Stimulated activated CD4-positive, alpha-beta T cell treated with anti-CD3 and anti-CD28 coated beads, Interleukin-12 subunit alpha, Interleukin-12 subunit beta, amount 100 ng/mL, for 48 hours (primary cell): ENCODE results near the gene PDIA3.
"Not testable (repeated sequence)": the region's sequence is repeated elsewhere in the genome, so short reads cannot be mapped to it uniquely, and the experiment has no call there.

Source experiments
- DNase-seq, 3 donors: peaks; one replicate each; pipeline ENCODE4 v3.0.0-alpha.2; 2020; ENCODE audit warnings: low read depth in 2 of 3, low spot score in 1 of 3

The PDIA3 gene

DNA sequence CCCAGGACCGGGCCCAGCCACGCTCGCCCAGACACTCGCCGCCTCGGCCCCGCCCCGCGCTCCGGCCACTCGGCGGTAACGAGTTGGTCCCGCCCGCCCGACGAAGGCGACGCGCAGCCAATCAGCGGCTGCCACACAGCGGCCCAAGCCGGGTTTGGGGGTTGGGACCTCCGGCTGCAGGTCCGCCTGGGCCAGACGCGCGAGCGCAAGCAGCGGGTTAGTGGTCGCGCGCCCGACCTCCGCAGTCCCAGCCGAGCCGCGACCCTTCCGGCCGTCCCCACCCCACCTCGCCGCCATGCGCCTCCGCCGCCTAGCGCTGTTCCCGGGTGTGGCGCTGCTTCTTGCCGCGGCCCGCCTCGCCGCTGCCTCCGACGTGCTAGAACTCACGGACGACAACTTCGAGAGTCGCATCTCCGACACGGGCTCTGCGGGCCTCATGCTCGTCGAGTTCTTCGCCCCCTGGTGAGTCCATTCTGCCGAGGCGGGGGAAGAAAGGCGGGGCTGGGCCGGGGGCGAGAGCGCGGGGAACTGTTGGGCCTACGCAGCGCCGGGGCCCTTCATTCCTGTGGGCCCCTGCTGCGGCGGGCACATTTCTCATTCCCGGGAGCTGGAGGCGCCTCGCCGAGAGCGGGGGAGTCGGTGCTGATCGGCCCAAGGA lies at the start of gene PDIA3:
PDIA3 (plus strand) TSS at position 194 of the 658 bp plus-strand sequence; CDS start at position 296, 102 bp downstream.
- DNase-seq, result peak; percentile 70 to 86 (median 79)

GRCh38 chr15:43702174-43702573 lies 44.1 kb upstream of the PDIA3 start:
- DNase-seq, result no peak

- DNase-seq, result no peak
Observed at GRCh38 chr15:43702701-43703424, 43.4 kb upstream of the PDIA3 start.

DNA sequence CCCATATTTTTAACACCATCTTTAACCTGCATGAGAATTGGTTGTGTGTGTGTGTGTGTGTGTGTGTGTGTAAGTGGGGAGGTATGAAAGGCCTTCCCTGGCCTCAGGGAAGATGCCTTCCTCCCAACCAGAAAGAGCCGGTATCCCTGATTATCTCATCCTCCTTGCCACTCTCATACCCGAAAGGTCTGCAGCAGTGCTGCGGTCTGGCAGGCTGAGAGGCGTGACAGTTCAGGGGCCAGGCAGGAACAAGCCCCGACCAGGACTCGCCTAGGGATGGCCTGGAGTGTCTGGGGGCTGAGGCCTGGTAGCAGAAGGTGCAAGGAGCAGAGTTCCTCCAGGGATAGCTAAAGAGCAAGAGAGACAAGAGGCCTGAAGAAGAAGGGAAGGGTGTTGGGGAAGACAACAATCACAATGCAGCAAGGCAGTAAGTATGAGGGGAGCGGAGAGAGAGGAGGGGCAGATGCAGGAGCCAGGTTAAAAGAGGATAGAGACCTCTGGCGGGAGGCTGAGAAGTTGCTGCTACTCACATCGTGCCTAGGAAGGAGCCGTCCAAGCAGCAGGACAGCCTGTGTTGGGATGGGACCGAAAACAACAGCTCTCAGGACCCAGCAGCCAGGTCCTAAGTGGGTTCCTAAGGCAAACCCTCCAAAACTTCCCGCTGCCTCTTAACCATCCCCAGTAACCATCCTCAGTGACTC lies 35.7 kb upstream of the PDIA3 start:
- DNase-seq, result not testable (repeated sequence)

DNA sequence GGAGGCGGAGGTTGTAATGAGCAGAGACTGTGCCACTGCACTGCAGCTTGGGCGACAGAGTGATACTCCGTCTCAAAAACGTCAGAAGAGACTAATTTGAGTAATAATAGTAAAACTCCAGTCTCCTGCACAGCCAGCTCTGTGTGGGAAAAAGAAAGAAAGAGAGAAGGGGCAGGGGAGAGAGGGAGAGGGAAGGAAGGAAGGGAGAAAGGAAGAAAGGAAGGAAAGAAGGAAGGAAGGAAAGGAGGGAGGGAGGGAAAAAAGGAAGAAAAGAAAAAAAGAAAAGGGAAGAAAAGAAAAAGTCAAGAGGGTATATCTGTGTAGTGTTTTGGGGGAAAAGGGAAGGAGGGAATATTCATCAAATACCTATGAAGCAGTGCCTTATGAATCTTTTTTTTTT lies 23.1 kb upstream of the PDIA3 start:
- DNase-seq, result no peak

DNA sequence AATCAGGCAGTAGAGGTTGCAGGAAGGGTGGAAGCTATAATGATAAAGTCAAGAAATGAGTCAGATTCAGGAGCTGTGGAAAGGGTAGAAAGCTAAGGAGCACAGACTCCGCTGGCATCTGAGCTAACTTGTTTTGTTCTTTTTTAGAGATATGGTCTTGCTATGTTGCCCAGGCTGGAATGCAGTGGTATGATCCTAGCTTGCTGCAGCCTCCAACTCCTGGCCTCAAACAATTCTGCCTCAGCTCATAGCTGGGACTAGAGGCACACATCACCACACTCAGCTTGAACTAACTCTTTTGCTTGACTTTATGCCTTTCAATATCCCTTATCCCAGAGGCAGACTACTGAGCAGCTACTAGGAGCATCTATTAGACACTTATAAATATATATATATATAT lies 19.9 kb upstream of the PDIA3 start:
- not testable (repeated sequence) for DNase-seq

DNA sequence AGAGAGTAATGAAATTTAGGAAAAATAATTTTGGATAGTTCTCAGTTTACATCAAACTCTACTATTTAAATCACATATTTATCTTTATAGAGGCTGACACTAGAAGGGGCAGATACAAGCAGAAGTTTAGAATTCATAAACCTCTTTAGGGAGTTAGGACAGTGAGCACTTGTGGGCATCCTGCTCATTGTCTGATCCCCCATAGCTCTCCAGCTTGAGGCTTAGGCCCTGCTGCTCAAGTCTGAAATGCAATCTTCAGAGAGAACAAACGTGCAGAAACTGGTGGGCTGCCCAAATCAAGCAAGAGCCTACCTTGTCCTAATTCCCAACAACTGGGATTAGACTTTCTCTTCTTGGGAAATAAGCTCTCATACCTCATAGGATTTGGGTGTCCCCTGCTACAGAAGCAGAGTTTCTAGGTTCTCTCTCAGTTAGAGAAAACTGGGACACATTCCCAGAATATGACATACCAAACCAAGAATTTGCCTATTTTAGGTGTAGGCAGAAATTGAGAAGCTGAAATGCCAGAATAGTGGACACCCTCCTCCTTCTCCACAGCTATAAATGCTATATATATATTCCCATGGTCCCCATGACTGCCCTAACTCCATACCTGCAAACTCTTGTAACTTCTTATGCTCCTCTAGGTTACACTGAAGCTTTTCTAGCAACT lies 18.0 kb upstream of the PDIA3 start:
- DNase-seq, result not testable (repeated sequence)

DNA sequence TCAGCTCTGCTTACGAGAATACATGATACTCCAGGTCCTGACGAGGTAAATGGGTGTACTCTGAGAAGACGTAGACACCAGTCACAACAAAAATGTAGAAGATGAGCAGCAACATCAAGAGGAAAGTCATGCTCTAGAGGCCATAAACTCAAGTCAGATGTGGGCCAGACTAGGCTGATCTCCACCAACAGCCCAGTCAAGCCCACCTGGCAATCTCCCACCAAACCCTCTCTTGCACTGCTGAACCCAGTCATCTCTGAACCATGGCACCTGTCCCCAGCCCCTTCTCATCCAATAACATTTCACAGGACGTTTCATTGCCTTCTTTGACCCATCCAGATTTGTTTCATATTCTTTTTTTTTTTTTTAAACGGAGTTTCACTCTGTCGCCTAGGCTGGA lies 10.8 kb upstream of the PDIA3 start:
- DNase-seq, result no peak

DNA sequence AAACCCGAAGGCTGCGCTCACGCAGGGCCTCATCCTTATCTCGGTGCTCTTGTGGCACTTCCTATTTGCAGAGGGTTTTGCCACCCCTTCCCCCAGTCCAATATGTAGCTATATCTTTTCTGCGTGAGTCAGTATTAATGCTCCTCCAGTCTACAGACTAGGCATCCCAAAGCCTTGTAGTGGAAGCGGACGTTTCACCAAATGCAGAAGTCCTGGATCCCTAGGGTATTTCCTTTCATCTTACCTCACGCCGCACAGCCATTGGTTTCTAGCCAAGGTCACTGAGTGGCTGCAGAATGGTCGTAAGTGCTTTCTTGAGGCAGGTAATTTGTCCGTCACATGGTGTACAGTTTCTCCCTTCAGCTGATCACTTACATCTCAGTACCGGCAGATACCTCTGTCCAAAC lies 668 bp downstream of the PDIA3 start:
- DNase-seq, result not testable (repeated sequence)

DNA sequence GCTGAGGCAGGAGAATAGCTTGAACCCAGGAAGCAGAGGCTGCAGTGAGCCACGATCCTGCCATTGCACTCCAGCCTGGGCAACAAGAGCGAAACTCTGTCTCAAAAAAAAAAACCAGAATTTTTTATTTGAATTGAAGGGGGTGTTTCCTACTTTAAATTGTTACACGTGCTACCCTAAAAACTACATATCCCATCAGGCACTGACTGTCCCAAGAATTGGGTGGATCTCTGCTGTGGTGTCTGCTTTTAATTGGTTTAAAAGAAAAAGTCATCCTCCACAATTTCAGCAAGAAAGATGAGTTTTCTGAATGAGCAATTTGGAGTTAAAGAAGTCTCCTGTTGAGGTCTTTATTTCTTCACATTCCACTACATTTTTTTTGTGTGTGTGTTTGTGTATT lies 2.1 kb downstream of the PDIA3 start:
- no peak for DNase-seq

GRCh38 chr15:43749690-43750345 lies 3.6 kb downstream of the PDIA3 start:
- DNase-seq, result peak in 2 of 3 donors; percentile 20 to 25

DNA sequence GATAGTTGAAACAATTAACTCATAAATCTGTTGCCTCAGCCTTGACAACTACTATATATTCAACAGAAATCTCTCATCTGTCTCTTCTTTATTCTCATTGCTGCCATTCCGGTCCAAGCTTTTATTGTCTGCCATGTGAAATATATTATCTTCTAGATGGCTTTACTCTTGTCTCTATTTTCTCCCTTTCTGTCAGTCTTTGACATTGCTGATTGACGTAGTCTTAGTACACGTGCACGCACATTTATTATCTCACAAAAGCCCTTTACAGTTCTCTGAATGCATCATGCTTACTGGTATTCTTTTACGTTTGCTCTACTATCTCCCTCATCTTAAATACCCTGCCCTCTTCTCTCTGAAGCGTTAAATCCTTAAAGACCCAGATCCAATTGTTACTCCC lies 5.6 kb downstream of the PDIA3 start:
- DNase-seq, result no peak

- DNase-seq, result no peak
Observed at GRCh38 chr15:43762824-43763223, 16.6 kb downstream of the PDIA3 start.

DNA sequence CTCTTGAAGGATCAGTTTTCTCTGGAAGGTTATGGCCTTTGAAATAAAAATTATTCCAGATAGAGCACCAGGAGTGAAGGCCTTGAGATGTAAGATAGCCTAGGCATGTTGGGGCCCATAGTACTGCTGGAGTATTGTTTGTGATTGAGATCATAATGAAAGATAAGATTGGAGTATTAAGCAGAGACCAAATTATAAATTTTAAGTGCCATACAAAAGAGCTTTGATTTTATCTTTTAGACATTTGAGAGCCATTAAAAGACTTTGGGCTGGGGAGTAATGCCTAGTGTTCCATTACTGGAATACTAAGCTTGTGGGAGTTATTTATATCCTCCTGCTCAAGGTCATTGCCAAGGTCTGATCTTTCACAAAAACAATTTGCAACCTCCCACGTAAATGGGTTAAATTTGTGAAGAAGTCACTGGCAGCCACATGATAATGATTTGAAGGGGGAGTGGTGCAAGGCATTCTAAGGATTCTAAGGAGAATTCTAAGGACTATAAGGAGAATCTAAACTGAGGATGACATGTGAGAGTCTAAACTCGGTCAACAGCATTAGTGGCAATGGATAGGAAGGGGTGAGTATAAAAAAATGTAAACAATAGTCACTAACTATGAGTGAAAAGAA lies 17.7 kb downstream of the PDIA3 start:
- no peak for DNase-seq

DNA sequence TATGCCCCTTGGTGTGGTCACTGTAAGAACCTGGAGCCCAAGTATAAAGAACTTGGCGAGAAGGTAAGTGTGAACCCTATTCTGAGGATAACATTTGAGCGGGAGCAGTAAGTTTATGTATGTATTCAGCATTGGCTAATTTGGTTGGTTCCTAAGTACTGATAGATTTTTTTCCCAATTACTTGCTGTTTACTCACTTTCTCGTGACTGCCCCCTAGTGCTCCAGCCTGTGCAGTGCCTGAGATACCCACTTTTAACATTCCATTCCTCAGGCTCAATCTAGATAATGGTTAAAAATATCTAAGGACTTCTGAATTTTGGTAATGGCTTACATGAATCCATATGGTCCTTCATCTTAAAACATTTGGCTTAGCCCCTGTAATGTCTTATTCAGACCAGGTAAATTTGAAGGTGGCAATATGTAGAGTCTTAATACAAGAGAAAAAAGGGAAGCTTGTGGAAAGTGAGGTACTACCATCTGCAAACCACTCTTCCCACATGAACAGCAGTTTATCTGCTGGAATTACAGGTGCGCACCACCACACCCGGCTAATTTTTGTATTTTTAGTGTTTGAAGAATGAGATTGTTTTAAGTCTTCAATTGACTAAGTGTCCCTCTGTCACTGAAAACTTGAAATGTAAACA lies 23.5 kb downstream of the PDIA3 start:
- peak in 2 of 3 donors; percentile 44 to 71 for DNase-seq

DNA sequence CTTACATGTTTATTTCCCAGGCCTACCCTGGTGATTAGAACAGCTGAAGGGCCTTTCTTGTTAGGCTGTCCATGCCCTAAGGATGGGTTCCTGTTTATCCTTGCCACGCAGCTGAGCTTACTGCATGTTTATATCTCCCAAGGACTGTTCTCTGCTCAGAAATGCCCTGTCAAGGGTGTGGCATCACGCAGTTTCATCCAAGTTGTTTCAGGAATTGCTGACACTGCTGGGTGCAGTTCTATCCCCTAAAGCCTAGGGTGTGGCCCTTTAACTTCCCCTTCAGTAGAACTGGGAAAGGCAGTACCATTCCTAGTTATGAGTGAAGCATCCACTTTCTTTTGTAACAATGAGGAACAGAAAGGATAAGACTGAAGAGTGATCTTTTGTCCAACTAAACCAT lies 25.6 kb downstream of the PDIA3 start:
- no peak for DNase-seq

GRCh38 chr15:43772624-43773023 lies 26.4 kb downstream of the PDIA3 start:
- DNase-seq, result no peak

DNA sequence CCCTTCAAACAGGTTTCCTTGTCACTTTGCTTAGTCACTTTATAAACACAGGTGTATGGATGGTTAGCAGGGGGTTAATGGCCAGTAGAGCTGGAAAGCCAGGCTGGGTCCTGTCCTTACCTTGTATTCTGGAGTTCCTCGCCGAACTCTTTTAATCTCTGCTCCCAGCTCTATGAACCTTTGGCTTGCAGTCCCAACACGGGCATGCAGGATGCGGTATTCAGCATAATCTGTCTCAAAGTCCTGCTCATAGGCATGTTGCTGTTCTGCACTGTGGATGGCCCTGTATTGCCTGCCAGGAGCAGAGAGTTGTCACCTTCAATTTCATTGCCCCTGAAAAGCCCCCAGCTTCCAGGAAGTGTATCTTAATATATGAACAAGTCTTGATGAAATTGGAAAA lies 27.8 kb downstream of the PDIA3 start:
- no peak for DNase-seq

DNA sequence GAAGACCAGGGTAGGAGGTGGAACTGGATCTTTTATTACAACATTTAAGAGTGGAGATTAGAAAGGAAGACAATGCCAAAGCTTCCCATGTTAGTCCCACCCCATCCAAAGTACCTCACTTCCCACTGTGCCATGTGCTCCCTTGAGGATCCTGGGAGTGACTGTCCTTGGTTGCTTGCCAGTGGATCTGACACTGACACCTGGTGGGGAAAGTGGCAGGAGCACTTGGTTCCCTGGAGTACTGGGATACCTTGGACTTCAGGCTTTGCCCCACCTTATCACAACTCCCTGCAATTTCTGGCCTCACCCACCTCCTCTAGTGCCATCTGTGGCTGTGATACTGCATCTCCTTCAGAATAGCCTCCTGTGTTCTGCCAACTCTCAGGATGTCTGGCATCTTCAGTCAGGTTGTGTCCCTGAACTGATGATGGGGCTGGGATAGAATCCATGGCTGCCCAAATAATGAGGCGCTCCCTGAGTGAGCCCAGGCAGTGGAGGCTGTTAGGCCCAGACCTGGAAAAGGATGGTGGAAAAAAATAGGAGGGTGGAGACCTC lies 29.2 kb downstream of the PDIA3 start:
- DNase-seq, result no peak
